Bronchial epithelial cell (primary cell): ENCODE results near the gene SELPLG. TPM values are rescaled to one million over a fixed set of nuclear protein-coding genes. Genes with fewer than 3 reads are reported as not detected.

Experiments used
- DNase-seq: peaks from one replicate; pipeline ENCODE4 v3.0.0-alpha.2; 2010; ENCODE audit warnings: low read depth
- FAIRE-seq: peaks from 2 replicates; lab custom pipeline; 2011; peaks lifted over from hg19 to GRCh38; lab: Jason Lieb, UNC
- H3K27me3 ChIP-seq: 2 replicates; pipeline ENCODE4 v1.5.1; 2011; ENCODE audit warnings: low read length; ENCODE audit not compliant: control insufficient read depth, insufficient read depth
- H3K36me3 ChIP-seq: 2 replicates; pipeline ENCODE4 v1.5.1; 2011; ENCODE audit warnings: low read length; ENCODE audit not compliant: control insufficient read depth, insufficient read depth
- H3K4me3 ChIP-seq: 2 replicates; pipeline ENCODE4 v1.5.1; 2011; ENCODE audit warnings: mild to moderate bottlenecking, low read depth, low read length, control low read depth
- total RNA-seq: library from RNA; depleted of rRNA; stranded (reverse); fragments of >200 nt; gene quantifications from 2 replicates; pipeline ENCODE4 v1.2.1, GENCODE V29; 2014
- TF ChIP-seq, protein P1 (sequence below): IDR thresholded peaks from 2 replicates; pipeline ENCODE4 v1.5.1; 2011; ENCODE audit warnings: mild to moderate bottlenecking, moderate library complexity, low read length, control low read depth, inconsistent platforms; ENCODE audit not compliant: insufficient read depth, severe bottlenecking

Gene SELPLG
- total RNA-seq, 1 donor from 2014 or later = under 0.01 TPM

DNA sequence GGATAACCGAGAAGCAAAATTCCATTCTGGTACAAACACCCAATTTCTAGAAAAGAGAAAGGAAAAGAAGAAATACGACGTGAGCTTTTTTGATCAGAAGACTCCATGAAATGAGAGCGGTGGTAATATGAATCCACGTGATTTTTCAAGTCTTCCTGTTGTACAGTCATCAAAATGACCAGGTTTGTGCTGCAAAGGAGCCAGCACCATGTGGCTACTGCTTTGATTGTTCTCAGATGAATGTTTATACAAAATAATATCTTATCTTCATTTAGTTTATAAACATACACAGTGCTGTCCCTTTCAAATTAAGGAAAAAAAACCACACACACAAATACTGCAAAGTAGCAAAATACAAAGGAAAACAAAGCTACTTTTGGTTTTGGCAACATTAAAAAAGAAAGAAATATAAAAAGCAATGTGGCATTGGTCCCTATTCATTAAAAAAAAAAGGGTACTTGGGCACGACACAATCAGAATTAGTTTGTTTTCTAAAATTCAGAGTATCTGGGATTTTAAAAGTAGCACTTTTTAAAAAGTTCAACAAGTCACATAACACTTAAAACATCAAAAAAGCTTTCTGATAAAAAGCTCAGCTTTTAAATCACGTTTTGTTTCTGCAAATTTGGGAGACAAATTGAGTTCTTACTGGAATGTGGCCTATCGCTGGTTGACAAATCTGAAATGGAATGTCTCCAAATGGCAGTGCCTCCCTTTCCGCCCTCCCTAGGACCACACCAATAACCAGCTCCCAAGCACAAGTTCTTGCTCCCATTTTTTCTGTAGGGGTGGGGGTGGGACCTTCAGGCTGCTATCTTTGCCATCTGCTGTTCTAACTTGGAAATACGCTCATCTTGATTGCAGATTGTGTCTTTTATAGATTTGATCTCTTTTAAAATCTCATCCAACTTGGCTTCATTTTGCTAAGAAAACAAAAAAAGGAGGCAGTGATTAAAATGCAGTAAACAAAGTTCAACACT is 13.2 kb upstream of the SELPLG start:
- no peaks in the 10 kb centered on the region for H3K27me3 ChIP-seq
- DNase-seq (no peak), FAIRE-seq (no peak)
- TF ChIP-seq, protein P1, sequence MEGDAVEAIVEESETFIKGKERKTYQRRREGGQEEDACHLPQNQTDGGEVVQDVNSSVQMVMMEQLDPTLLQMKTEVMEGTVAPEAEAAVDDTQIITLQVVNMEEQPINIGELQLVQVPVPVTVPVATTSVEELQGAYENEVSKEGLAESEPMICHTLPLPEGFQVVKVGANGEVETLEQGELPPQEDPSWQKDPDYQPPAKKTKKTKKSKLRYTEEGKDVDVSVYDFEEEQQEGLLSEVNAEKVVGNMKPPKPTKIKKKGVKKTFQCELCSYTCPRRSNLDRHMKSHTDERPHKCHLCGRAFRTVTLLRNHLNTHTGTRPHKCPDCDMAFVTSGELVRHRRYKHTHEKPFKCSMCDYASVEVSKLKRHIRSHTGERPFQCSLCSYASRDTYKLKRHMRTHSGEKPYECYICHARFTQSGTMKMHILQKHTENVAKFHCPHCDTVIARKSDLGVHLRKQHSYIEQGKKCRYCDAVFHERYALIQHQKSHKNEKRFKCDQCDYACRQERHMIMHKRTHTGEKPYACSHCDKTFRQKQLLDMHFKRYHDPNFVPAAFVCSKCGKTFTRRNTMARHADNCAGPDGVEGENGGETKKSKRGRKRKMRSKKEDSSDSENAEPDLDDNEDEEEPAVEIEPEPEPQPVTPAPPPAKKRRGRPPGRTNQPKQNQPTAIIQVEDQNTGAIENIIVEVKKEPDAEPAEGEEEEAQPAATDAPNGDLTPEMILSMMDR = no peak
- H3K4me3 ChIP-seq = no peak overlapping the region
- H3K36me3 ChIP-seq = peaks cover 28% of the 10 kb centered on the region

DNA sequence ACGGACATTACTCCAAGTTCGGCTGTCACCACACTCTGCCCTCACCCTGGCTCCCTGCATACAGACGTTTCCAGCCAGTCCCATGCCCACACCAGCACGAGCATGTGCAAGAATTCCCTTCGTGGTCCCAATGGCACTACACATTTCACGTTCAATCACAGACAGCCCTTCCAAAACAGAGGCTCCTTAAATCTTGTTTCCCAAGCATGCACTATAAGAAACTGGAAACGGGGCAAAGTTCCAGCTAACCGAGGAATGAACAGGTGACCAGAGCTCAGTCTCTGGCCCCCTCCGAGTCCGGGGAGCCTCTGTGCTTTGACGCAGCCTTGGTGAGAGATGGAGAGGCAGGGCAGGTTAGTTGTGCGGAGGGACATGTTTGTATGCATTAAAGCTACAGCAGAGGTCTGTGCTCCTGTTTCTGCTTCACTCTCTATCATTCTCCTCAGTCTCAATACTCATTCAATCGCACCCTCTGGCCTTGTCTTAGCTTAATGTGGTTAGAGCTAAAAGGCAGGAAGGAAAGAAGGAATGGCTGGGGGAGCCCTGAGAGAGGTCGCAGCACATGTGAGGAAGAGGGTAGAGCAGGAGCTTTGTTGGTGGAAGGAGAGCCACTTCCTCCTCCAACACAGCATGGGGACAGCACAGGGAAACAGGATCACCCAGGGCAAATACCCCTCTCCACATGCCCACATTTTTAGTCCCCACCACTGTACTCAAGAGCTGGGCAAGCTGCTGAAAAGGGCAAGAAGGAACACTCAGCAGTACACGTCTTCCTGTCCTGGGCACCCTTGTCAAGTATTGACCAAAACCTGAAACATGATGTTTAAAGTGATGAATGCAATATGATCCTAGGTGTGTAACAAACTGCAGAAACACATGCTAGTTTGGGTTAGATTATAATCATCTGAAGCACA is 12.2 kb upstream of the SELPLG start:
- DNase-seq = no peak
- Histone ChIP-seq H3K27me3 (no peaks in the 10 kb centered on the region), H3K4me3 (no peak overlapping the region)

DNA sequence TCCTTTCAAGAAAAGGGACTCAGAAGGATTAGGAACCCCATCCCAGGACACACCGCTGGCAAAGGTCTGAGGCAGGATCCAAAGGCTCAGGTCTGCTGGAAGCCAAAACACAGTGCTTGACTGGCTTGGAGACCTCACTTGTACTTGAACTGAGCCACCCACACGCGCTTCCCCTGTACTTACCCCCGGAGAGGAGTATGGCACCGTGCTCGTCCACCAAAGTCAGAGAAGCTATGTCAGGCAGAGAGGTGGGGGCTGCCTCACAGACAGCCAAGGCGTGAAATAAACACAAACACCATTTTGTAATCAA is 11.1 kb upstream of the SELPLG start:
- peaks cover 23% of the 10 kb centered on the region for H3K36me3 ChIP-seq
- DNase-seq (no peak), FAIRE-seq (no peak)
- no peaks in the 10 kb centered on the region for H3K27me3 ChIP-seq
- TF ChIP-seq, protein P1 = no peak
- no peak overlapping the region for H3K4me3 ChIP-seq

More for the DNA sequence above, 12.2 kb upstream of the SELPLG start:
- FAIRE-seq = no peak
- peaks cover 26% of the 10 kb centered on the region for H3K36me3 ChIP-seq
- TF ChIP-seq, protein P1 = no peak

DNA sequence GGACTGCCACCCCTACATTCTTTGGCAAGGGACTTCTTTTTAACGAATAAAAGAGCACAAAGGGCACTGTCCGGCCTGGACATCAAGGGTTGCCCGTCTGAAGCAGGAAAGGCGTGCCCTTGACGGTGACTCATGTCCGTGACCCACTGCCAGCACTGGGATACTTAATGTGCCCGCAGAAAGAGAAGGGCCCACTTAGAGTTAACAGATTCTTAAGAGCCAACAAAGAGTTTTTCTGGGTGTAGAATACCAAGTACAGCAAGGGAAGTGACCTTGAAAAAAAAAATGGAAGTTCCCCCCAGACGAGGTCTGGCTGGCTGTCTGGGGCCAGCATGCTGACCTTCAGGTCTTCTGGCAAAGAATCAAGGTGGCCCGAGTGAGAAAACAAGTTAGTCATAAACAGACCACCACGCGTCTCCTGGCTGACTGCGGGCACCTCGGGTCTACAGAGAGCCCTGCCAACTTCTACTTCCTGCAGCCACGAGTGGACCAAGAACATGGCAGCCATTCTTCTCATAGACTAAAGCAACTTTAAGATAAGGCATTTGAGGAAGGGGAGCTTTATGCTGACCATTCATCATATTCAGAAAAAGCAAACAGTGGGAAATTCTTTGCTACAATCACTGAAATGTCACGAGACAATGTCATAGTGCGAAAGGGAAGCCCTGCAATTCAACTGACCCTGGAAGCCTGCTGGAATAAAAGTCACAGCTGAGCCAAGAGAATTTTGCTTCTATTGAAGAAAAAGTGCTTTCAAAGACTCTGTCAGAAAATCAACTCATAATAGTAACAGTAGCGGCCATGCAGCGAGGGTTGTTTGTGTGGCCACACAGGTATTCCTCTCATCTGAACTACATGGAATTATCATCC is 10.5 kb upstream of the SELPLG start:
- FAIRE-seq = no peak
- no peak overlapping the region for H3K4me3 ChIP-seq
- peaks cover 22% of the 10 kb centered on the region for H3K36me3 ChIP-seq
- no peaks in the 10 kb centered on the region for H3K27me3 ChIP-seq
- DNase-seq = no peak
- TF ChIP-seq, protein P1 = no peak

DNA sequence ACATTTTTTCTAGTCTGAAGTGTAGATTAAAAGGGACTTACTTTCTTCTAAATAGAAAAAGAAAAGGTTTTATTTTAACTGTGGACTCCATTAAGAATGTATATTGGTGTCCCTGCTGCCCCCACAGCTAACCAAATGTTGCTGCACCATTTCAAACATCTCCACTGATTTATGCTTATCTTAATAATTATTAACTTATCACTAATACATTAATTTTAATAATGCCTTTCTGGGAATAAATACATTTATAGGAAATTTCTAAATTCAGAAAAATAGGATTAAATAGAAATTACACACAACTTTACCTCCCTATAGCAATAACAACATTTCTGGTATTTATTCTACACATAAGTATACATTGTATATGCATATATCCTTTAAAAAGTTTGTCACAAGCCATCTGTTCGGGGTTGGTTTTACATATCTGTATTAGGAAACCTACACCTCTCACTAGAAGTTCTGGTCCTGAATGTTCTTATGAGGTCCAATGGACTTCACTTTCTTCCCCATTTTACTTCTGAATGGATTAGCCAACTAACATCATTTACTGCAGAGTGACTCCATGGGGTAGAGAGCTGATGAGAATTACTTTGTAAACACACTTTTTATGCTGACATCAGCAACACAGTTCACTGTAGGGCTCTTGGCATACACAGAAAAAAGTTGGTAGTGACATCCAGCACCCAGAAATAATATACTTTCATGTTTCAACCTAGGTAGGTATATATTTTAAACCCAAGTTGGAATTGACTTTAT is 9.4 kb upstream of the SELPLG start:
- DNase-seq = no peak
- Histone ChIP-seq H3K4me3 (no peak overlapping the region), H3K36me3 (peaks cover 16% of the 10 kb centered on the region), H3K27me3 (no peaks in the 10 kb centered on the region)
- TF ChIP-seq, protein P1 = no peak
- no peak for FAIRE-seq
